ENCODE measurements around the gene CTBP1.

The CTBP1 gene

GRCh38 chr4:1222938-1223690, 25.8 kb downstream of the CTBP1 start:
- no peak overlapping the region for H3K27ac ChIP-seq
- no peak for TF ChIP-seq ZFX (IDR thresholded peaks at IDR 0.05)
- TF ChIP-seq, protein P1, sequence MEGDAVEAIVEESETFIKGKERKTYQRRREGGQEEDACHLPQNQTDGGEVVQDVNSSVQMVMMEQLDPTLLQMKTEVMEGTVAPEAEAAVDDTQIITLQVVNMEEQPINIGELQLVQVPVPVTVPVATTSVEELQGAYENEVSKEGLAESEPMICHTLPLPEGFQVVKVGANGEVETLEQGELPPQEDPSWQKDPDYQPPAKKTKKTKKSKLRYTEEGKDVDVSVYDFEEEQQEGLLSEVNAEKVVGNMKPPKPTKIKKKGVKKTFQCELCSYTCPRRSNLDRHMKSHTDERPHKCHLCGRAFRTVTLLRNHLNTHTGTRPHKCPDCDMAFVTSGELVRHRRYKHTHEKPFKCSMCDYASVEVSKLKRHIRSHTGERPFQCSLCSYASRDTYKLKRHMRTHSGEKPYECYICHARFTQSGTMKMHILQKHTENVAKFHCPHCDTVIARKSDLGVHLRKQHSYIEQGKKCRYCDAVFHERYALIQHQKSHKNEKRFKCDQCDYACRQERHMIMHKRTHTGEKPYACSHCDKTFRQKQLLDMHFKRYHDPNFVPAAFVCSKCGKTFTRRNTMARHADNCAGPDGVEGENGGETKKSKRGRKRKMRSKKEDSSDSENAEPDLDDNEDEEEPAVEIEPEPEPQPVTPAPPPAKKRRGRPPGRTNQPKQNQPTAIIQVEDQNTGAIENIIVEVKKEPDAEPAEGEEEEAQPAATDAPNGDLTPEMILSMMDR (conservative IDR thresholded peaks at IDR 0.05) = no peak

GRCh38 chr4:1222036-1222789, 26.7 kb downstream of the CTBP1 start:
- H3K27ac ChIP-seq = no peak overlapping the region; the same call in 1 of the 2 replicates
- TF ChIP-seq, protein P1 (conservative IDR thresholded peaks at IDR 0.05) = no peak
- TF ChIP-seq ZFX (IDR thresholded peaks at IDR 0.05) = no peak

DNA sequence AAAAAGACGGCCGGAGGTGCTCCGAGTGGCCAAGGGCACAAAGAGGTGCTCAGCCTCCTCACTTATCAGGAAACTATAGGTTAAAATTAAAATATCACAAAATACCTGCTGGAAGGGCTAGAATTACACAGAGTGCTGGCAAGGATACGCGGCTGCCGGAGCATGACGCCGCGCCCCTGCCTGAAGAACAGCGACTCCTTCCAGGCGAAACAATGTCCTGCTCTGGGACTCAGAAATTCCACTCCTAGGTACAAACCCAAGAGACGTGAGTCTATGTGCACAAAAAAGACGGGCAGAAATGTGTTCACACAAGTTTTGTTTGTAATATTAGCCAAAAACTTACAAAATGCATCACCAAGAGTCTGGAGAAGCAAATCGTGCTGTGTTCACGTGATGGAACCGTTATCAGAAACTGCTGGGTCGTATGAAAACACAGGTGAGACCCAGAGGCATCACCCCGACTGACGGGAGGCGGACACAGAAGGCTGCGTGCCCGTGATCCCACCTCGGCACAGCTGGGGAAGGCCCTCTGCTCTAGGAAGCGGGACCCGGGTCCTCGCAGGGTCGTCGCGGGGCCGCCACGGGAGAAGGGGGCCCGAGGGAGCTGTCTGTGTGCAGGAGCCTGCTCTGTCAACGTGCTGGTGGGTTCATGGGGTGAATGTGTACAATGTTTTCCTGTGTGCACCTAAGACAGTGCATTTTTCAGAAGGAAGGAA, 27.6 kb downstream of the CTBP1 start:
- H3K27ac ChIP-seq = peak overlapping the region; percentile 7; the same call in 1 of the 2 replicates
- TF ChIP-seq, protein P1 (conservative IDR thresholded peaks at IDR 0.05) = no peak
- no peak for TF ChIP-seq ZFX (IDR thresholded peaks at IDR 0.05)

- no peak for TF ChIP-seq ZFX (IDR thresholded peaks at IDR 0.05)
- TF ChIP-seq, protein P1 (conservative IDR thresholded peaks at IDR 0.05) = no peak
- H3K27ac ChIP-seq = no peak overlapping the region
Observed at GRCh38 chr4:1220566-1220965, 28.4 kb downstream of the CTBP1 start.

DNA sequence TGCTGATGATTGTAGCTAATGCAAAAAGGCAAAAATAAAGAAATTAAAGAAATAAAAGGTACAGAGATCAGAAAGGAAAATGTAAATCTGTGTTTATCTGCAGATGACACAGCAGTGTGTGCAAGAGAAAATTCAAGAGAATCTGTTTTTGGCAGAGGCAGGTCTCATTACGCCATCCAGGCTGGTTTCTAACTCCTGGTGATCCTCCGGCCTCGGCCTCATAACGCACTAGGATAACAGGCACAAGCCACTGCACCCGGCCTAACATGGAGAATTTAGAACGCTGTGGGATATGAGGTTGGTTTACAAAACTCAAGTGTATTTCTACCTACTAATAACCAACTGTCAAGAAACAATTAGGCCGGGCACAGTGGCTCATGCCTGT, 29.4 kb downstream of the CTBP1 start:
- no peak overlapping the region for H3K27ac ChIP-seq
- TF ChIP-seq ZFX (IDR thresholded peaks at IDR 0.05) = no peak
- TF ChIP-seq, protein P1 (conservative IDR thresholded peaks at IDR 0.05) = no peak

- H3K27ac ChIP-seq = no peak overlapping the region
- no peak for TF ChIP-seq ZFX (IDR thresholded peaks at IDR 0.05)
- TF ChIP-seq, protein P1 (conservative IDR thresholded peaks at IDR 0.05) = no peak
Observed at GRCh38 chr4:1218634-1219565, 30.0 kb downstream of the CTBP1 start.
